ENCODE data around the gene AOX1.

The AOX1 gene

GRCh38 chr2:200661477-200661876 is 75.7 kb downstream of the AOX1 start:
- Histone ChIP-seq H3K4me1 (ENCODE audit: control insufficient read depth in 1 of 2, insufficient read depth in 1 of 2, low read depth in 1 of 2, low read length in 1 of 2) (no peaks in the 10 kb centered on the region), H3K27ac (no peak overlapping the region), H3K27me3 (no peaks in the 10 kb centered on the region), H3K4me3 (ENCODE audit: low read depth in 1 of 2, low read length in 1 of 2) (no peak overlapping the region), H3K36me3 (no peaks in the 10 kb centered on the region), H3K9me3 (no peaks in the 10 kb centered on the region)
- TF ChIP-seq CTCF (IDR thresholded peaks at IDR 0.05) = no peak

- Histone ChIP-seq H3K27me3 (no peaks in the 10 kb centered on the region), H3K27ac (no peak overlapping the region), H3K4me1 (ENCODE audit: control insufficient read depth in 1 of 2, insufficient read depth in 1 of 2, low read depth in 1 of 2, low read length in 1 of 2) (no peaks in the 10 kb centered on the region), H3K4me3 (ENCODE audit: low read depth in 1 of 2, low read length in 1 of 2) (no peak overlapping the region), H3K36me3 (no peaks in the 10 kb centered on the region), H3K9me3 (no peaks in the 10 kb centered on the region)
- TF ChIP-seq CTCF (IDR thresholded peaks at IDR 0.05) = no peak
Measured at GRCh38 chr2:200662727-200663126, 76.9 kb downstream of the AOX1 start.

- H3K9me3 ChIP-seq = no peaks in the 10 kb centered on the region
- H3K4me3 ChIP-seq (ENCODE audit: low read depth in 1 of 2, low read length in 1 of 2) = no peak overlapping the region
- H3K27me3 ChIP-seq = no peaks in the 10 kb centered on the region
- no peak for TF ChIP-seq CTCF (IDR thresholded peaks at IDR 0.05)
- H3K4me1 ChIP-seq (ENCODE audit: control insufficient read depth in 1 of 2, insufficient read depth in 1 of 2, low read depth in 1 of 2, low read length in 1 of 2) = no peaks in the 10 kb centered on the region
- no peak overlapping the region for H3K27ac ChIP-seq
- no peaks in the 10 kb centered on the region for H3K36me3 ChIP-seq
Measured at GRCh38 chr2:200664770-200665494, 79.1 kb downstream of the AOX1 start.

GRCh38 chr2:200665626-200666453 is 80.0 kb downstream of the AOX1 start:
- Histone ChIP-seq H3K4me3 (ENCODE audit: low read depth in 1 of 2, low read length in 1 of 2) (no peak overlapping the region), H3K27ac (no peak overlapping the region), H3K4me1 (ENCODE audit: control insufficient read depth in 1 of 2, insufficient read depth in 1 of 2, low read depth in 1 of 2, low read length in 1 of 2) (no peaks in the 10 kb centered on the region), H3K27me3 (no peaks in the 10 kb centered on the region), H3K9me3 (no peaks in the 10 kb centered on the region), H3K36me3 (no peaks in the 10 kb centered on the region)
- no peak for TF ChIP-seq CTCF (IDR thresholded peaks at IDR 0.05)

GRCh38 chr2:200667413-200667812 is 81.6 kb downstream of the AOX1 start:
- Histone ChIP-seq H3K4me3 (ENCODE audit: low read depth in 1 of 2, low read length in 1 of 2) (no peak overlapping the region), H3K4me1 (ENCODE audit: control insufficient read depth in 1 of 2, insufficient read depth in 1 of 2, low read depth in 1 of 2, low read length in 1 of 2) (no peaks in the 10 kb centered on the region), H3K36me3 (no peaks in the 10 kb centered on the region), H3K27me3 (no peaks in the 10 kb centered on the region), H3K27ac (no peak overlapping the region), H3K9me3 (no peaks in the 10 kb centered on the region)
- TF ChIP-seq CTCF (IDR thresholded peaks at IDR 0.05) = no peak
